ENCODE results near the gene HCRT. TPM values are rescaled to one million over a fixed set of nuclear protein-coding genes. Genes with fewer than 3 reads are reported as not detected.

HCRT gene
- total RNA-seq, 1 donor: not detected

DNA sequence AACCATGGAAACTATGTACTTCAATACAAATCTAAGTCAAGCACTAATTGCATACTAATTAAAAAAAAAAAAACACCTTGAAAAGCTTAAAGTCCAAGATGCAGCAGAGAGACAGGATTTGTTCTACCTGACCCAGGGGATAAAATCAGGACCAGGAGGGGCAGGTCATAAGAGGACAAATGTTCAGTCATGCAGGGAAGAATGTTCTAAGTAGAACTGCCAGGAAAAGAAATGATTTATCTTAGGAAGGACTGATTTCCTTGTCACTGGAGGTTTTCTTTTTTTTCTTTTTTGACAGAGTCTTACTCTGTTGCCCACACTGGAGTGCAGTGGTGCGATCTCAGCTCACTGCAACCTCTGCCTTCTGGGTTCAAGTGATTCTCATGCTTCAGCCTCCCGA lies 18.1 kb upstream of the HCRT start:
- TF ChIP-seq, protein P1, sequence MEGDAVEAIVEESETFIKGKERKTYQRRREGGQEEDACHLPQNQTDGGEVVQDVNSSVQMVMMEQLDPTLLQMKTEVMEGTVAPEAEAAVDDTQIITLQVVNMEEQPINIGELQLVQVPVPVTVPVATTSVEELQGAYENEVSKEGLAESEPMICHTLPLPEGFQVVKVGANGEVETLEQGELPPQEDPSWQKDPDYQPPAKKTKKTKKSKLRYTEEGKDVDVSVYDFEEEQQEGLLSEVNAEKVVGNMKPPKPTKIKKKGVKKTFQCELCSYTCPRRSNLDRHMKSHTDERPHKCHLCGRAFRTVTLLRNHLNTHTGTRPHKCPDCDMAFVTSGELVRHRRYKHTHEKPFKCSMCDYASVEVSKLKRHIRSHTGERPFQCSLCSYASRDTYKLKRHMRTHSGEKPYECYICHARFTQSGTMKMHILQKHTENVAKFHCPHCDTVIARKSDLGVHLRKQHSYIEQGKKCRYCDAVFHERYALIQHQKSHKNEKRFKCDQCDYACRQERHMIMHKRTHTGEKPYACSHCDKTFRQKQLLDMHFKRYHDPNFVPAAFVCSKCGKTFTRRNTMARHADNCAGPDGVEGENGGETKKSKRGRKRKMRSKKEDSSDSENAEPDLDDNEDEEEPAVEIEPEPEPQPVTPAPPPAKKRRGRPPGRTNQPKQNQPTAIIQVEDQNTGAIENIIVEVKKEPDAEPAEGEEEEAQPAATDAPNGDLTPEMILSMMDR (IDR thresholded peaks at IDR 0.05; ENCODE audit: insufficient read depth, low read depth, low read length): no peak

GRCh38 chr17:42202696-42203095 lies 17.4 kb upstream of the HCRT start:
- DNase-seq (ENCODE audit: low read depth): peak; percentile 18
- H3K4me3 ChIP-seq (ENCODE audit: low read depth, low read length): no peak overlapping the region
- TF ChIP-seq, protein P1 (IDR thresholded peaks at IDR 0.05; ENCODE audit: insufficient read depth, low read depth, low read length): no peak

More for the DNA sequence above, 18.1 kb upstream of the HCRT start:
- no peak overlapping the region for H3K4me3 ChIP-seq (ENCODE audit: low read depth, low read length)
- DNase-seq (ENCODE audit: low read depth): no peak

GRCh38 chr17:42202159-42202558 lies 16.9 kb upstream of the HCRT start:
- H3K4me3 ChIP-seq (ENCODE audit: low read depth, low read length): no peak overlapping the region
- no peak for DNase-seq (ENCODE audit: low read depth)
- TF ChIP-seq, protein P1 (IDR thresholded peaks at IDR 0.05; ENCODE audit: insufficient read depth, low read depth, low read length): no peak

GRCh38 chr17:42201458-42201772 lies 16.2 kb upstream of the HCRT start:
- TF ChIP-seq, protein P1 (IDR thresholded peaks at IDR 0.05; ENCODE audit: insufficient read depth, low read depth, low read length): no peak
- H3K4me3 ChIP-seq (ENCODE audit: low read depth, low read length): no peak overlapping the region
- DNase-seq (ENCODE audit: low read depth): no peak

GRCh38 chr17:42200706-42201457 lies 15.6 kb upstream of the HCRT start:
- TF ChIP-seq, protein P1 (IDR thresholded peaks at IDR 0.05; ENCODE audit: insufficient read depth, low read depth, low read length): no peak
- DNase-seq (ENCODE audit: low read depth): no peak
- H3K4me3 ChIP-seq (ENCODE audit: low read depth, low read length): no peak overlapping the region

- H3K4me3 ChIP-seq (ENCODE audit: low read depth, low read length): no peak overlapping the region
Observed at GRCh38 chr17:42199416-42200011, 14.3 kb upstream of the HCRT start.

More at GRCh38 chr17:42199416-42200011, 14.3 kb upstream of the HCRT start:
- DNase-seq (ENCODE audit: low read depth): no peak
- TF ChIP-seq, protein P1 (IDR thresholded peaks at IDR 0.05; ENCODE audit: insufficient read depth, low read depth, low read length): no peak

All from fibroblast of villous mesenchyme (primary cell).